ENCODE measurements around the gene SCYL3. TPM values are rescaled to one million over a fixed set of nuclear protein-coding genes. Genes with fewer than 3 reads are reported as not detected.

Gene SCYL3
- total RNA-seq, 1 experiment from 2014 or later = 3.6 TPM

DNA sequence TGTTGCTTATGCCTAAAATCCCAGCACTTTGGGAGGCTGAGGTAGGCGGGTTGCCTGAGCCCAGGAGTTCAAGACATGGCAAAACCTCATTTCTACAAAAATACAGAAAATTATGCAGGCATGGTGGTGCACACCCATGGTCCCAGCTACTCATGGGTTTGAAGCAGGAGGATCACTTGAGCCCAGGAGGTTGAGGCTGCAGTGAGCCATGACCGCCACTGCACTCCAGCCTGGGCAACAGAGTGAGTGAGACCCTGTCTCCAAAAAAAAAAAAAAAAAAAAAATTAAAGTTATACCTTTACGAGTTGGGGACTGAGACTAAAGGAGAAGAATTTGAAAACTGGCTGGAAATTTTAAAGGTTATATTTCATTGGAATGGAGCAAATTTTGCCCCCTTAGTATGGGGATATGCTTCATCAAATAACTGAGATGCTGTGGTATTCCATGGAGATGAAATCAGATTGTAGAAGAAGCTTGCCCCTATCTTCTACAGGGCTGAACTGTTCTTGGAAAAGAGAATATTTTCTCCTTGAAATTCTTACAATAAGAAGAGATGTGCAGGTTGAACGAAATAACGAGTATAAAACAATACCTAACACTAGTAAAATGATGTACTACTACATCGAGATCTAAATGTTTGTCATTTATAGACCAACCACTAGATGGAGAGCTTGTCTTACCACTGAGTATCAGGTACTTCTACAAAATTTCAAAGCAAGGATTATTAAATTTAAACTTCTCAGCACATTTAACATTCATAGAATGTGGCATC is 34.9 kb upstream of the SCYL3 start:
- intact Hi-C loops (cut with micrococcal nuclease) = loop anchor here (1.0 to 5.0 kb wide), 4 partner anchors 84 to 1001 kb away; no protein-coding TSS in a partner anchor
- Histone ChIP-seq H3K9ac (ENCODE audit: low read length) (no peak overlapping the region), H3K4me1 (ENCODE audit: insufficient read depth, low read length) (peaks cover 17% of the 10 kb centered on the region), H3K27ac (ENCODE audit: low read length) (no peak overlapping the region), H3K9me3 (ENCODE audit: low read length) (no peaks in the 10 kb centered on the region), H3K9me2 (replicated peaks; ENCODE audit: low read length) (no peaks in the 10 kb centered on the region), H4K20me1 (ENCODE audit: low read length) (no peaks in the 10 kb centered on the region), H3K4me2 (ENCODE audit: low read length) (no peak overlapping the region), H3K27me3 (ENCODE audit: low read length) (no peaks in the 10 kb centered on the region), H3K4me3 (ENCODE audit: low read length) (no peak overlapping the region), H3F3A (ENCODE audit: low read length, unreplicated experiment) (no peaks in the 10 kb centered on the region), H3K36me3 (ENCODE audit: low read depth, low read length) (no peaks in the 10 kb centered on the region), H2AFZ (ENCODE audit: low read length) (no peak overlapping the region), H3K79me2 (ENCODE audit: low read length) (no peaks in the 10 kb centered on the region)
- CTCF ChIA-PET = no interaction called here
- POLR2A ChIA-PET (ENCODE audit: unreplicated experiment) = no interaction called here
- DNase-seq (peak; percentile 61), ATAC-seq (peak; percentile 45; the same call in 1 of the 2 replicates)
- no TSS peak for BruUV-seq (replicated peaks)
- TF ChIP-seq CTCF (conservative IDR thresholded peaks at IDR 0.05; ENCODE audit: low read depth, low read length) (peak; percentile 79), EZH2phosphoT487 (IDR thresholded peaks at IDR 0.05; ENCODE audit: borderline replicate concordance, low read length) (no peak), EZH2 (IDR thresholded peaks at IDR 0.05; ENCODE audit: low read length, unreplicated experiment) (no peak)

GRCh38 chr1:169925505-169926482 is 32.1 kb upstream of the SCYL3 start:
- Histone ChIP-seq H3K4me3 (ENCODE audit: low read length) (no peak overlapping the region), H3K27me3 (ENCODE audit: low read length) (no peaks in the 10 kb centered on the region), H3F3A (ENCODE audit: low read length, unreplicated experiment) (no peaks in the 10 kb centered on the region), H4K20me1 (ENCODE audit: low read length) (no peaks in the 10 kb centered on the region), H3K36me3 (ENCODE audit: low read depth, low read length) (no peaks in the 10 kb centered on the region), H3K9me3 (ENCODE audit: low read length) (no peaks in the 10 kb centered on the region), H3K4me2 (ENCODE audit: low read length) (peak overlapping the region; percentile 11; the same call in 1 of the 2 replicates), H3K4me1 (ENCODE audit: insufficient read depth, low read length) (peaks cover 7% of the 10 kb centered on the region; the same call in 1 of the 2 replicates), H3K9ac (ENCODE audit: low read length) (no peak overlapping the region), H3K79me2 (ENCODE audit: low read length) (no peaks in the 10 kb centered on the region), H3K9me2 (replicated peaks; ENCODE audit: low read length) (no peaks in the 10 kb centered on the region), H3K27ac (ENCODE audit: low read length) (peak overlapping the region; percentile 24; the same call in 1 of the 2 replicates), H2AFZ (ENCODE audit: low read length) (no peak overlapping the region)
- ChIA-PET CTCF (no interaction called here), POLR2A (ENCODE audit: unreplicated experiment) (interaction anchor here (0.7 kb wide), 1 partner anchor 606 kb away, joined by 4 read pairs; the partner anchor contains the start of gene GORAB)
- ATAC-seq (peak; percentile 63), DNase-seq (peak; percentile 58)
- intact Hi-C loops (cut with micrococcal nuclease) = loop anchor here (5.0 kb wide), 2 partner anchors 87 to 762 kb away; no protein-coding TSS in a partner anchor
- BruUV-seq (replicated peaks) = no TSS peak
- TF ChIP-seq EZH2phosphoT487 (IDR thresholded peaks at IDR 0.05; ENCODE audit: borderline replicate concordance, low read length) (no peak), EZH2 (IDR thresholded peaks at IDR 0.05; ENCODE audit: low read length, unreplicated experiment) (no peak), CTCF (conservative IDR thresholded peaks at IDR 0.05; ENCODE audit: low read depth, low read length) (no peak)
